GM20431 (cell line): ENCODE data around the gene PCDH19.

Source experiments
- in situ Hi-C: fragments of 300-500 bp; cut with MseI, MboI; formaldehyde crosslinking; loops from one replicate; pipeline ENCODE4 v1.15.0; 2020; ENCODE audit warnings: low sequenced_read_pairs; ENCODE audit not compliant: unreplicated experiment

The PCDH19 gene

DNA sequence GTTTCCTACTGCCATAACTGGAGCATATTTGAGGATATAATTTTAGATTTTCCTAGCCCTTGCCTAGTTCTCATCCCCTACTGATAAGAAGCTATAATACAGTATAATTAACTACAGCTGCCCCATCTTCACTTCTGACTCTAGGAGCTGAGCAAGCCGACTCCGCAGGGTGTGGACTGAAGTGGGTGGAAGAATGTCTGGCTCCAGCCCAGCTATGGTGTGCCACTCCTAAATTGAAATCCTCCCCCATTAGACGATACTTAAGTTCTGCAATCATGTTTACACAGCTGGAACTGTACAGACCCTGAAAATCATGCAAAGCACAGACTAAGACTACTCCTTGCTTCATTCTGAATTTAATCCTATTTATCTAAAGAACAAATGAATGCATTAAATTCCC lies 93.1 kb downstream of the PCDH19 start:
- in situ Hi-C loops, result no loop called here

DNA sequence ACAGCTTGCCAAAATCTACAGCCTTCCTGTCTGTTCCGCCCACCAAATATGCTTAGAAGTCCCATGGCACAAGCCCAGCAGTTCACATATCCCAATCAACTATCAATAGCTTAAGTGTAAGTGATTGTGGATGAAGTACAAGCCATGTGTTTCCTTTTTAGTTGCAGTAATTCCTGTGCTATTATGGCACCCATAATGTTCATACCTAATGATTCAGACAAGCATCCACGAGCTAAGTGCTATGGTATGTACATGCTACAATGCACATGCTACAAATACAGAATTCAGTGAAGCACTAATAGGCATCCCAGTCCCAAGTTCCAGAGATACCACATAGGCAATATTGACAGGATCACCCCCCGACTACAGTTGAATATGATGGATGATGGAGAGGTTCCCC lies 94.5 kb downstream of the PCDH19 start:
- in situ Hi-C loops, result no loop called here

DNA sequence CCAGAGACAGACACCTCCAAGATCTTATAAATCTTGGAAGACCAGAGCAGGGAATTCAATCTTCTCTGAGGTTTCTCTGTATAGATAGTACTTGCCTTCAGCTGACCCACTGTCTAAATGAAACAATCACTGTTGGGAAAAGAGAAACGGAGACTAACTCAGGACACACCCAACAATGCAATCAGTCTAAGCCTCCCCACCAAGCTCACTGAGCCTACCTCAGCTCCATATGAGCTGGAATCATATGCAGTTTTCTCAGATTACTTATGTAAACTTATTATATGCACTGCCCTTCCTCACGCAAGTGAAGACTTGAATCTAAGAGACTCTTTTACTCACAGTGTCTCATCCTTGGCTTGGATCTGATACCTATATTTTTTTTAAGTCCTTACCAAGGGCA lies 110.5 kb downstream of the PCDH19 start:
- in situ Hi-C loops, result no loop called here

DNA sequence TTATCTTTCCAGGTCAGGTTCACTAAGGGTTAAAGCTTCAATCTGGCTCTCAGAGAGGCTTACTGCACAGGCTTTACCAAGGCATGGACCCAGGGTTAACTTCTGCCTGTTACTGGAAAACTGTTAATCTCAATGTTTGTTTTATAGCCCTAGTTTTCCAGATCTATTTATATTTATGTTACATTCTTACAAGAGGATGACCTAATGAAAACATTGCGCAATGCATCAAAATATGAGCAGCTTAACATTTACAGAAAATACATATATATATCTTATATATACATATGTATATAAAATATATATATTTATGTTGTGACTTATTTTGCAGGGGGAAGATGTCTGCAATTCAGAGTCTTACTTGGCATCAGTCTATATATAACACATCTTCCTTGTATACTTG lies 112.3 kb downstream of the PCDH19 start:
- in situ Hi-C loops, result no loop called here

DNA sequence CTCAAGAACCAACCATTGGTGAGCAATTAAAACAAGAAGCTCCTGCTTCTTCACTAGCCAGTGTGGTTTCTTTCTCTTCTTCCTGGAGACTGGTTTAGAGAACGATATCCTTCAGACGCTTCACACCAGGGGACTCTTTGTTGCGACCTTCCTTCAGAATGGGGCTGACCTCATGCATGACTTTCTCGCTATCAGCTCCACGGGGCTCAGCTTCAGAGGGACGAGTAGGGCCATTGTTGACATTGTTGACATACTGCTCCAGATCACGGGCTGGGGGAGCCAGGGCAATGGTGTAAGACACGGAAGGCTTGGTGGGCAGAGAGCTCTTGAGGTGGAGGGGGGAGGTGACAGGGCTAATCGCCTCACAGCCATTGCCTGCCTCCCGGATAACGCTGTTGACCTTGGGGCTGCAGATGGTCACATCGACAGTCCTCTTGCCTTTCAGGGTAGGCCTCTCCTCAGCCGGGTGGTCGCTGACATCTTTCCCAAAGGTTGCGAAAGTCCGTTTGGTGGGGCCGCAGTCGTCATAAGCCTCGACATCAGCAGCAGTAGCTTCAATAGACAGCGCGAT lies 113.8 kb downstream of the PCDH19 start:
- in situ Hi-C loops, result no loop called here

DNA sequence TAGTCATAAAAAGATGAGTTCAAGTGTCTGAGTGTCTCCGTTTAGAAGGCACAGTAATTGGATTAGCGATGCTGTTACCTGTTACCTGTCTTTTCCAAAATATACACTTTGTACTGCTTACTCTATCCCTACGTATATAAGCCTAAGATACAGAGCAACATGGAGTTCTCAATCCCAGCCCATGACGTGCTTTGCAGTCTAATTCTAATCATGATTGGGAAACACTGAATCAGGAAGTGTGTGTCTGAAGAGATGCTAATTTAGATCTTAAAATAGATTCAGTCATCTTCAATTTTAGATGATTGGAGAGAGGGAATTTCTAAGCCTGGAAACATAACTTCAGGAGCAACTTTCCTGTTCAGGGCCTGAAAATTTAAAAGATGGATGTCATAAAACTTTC lies 115.1 kb downstream of the PCDH19 start:
- in situ Hi-C loops, result no loop called here

DNA sequence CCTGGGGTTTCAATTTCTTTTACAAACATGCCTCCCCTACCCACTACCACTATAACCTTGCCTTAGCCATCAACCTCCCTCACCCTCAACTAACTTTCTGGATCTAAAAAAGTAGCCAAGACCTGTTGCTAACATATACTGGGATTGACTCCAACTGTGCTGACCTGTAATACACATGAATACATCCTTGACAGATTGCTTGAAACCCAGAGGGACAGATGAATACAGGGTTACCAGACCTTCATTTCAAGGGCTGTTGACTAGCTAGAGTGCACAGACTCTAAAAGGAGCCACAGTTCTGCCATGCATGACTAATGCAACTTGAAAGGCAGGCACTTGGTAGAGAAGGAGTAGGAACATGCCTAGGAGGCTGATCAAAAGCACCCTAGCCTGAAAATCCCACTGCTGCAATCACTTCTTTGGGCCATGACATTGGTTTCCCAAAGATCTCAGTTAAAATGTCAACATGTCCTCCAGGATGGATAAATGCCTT lies 121.0 kb downstream of the PCDH19 start:
- in situ Hi-C loops, result no loop called here

DNA sequence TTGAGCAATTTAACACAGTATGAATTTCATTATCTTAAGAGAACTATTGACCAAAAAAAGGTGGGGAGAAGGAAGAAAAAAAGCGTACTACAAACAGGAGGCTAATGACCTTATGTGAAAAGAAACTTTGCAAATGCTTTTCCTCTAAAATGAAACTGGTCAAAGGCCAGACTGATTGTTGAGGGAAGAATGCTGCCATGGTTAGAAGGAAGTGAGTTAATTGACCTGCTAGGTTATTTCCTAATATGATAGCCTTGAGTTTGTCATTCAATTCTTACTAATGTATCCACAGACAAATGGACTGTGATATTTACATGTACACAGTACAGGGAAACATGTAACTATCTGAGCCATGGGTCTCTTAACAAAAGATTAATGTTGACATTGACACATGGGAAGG lies 132.8 kb downstream of the PCDH19 start:
- in situ Hi-C loops, result no loop called here

DNA sequence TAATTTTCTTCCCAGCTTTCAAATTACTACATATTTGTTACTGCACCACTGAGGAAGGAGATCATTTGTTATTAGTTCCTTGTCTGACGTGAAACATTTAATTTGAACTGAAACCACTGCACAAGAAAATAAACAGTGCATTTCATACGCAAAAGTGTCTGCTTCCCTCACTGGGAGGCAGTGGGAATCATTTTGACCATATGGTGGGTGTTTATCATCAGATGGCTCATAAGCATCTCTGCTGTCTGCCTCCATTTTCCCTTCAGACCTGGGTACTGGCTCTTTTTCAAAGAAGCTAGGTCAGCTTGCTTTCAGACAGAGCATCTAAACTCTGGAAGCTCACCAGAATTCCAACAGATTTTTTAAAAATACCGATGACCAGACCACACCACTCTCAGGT lies 135.2 kb downstream of the PCDH19 start:
- in situ Hi-C loops, result no loop called here

DNA sequence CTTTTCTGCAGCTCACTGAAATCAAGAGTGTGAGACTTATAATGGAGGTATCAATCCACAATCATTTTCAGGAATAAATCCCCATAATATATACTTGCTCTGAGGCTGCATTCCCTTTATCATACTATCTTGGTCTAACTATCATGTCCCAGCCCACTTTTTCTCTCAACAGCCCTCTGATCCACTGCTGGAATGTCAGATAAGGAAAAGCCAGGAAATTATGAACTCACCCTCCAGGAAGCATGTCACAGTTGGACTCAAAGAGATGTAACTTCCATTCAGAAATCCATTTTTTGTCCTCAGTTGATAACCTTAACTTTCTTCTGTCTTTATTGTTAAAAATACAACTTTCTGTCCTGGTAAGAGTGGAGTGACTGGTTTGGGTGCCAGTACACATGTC lies 144.9 kb downstream of the PCDH19 start:
- in situ Hi-C loops, result no loop called here

DNA sequence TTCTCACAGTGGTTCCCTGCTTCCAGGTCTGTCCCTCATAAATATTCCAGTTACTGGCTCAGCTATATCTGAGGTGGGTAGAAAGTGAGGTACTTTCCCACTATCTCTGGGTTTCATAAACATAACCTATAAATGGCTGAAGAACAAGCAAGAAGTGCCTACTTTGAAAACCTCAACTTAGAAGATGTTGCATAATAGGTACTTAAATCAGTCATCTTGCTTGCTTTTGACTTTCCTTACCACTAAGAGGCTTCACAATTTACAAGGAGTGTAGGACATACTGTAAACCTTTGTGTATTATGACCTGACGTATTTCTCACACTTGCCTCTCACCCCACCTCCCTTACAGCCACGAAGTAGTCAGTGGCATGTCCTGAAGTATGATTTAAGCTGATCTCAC lies 145.9 kb downstream of the PCDH19 start:
- in situ Hi-C loops, result no loop called here

DNA sequence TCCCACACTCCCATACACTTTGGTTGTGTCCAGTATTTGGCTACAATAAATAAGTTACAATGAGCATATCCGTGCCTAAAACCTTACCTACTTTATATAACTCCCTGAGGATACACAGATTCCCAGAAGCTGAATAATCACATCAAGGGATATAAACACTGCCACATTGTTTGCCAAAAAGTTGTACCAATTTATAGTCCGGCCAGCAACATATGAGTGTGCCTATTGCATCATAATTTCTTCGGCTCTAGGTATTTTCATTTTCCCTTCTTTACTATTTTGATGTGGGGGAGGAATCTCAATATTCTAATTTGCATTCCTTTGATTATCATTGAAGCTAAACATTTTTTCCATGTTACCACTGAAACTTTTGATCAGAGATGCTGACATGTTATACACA lies 146.4 kb downstream of the PCDH19 start:
- in situ Hi-C loops, result no loop called here

DNA sequence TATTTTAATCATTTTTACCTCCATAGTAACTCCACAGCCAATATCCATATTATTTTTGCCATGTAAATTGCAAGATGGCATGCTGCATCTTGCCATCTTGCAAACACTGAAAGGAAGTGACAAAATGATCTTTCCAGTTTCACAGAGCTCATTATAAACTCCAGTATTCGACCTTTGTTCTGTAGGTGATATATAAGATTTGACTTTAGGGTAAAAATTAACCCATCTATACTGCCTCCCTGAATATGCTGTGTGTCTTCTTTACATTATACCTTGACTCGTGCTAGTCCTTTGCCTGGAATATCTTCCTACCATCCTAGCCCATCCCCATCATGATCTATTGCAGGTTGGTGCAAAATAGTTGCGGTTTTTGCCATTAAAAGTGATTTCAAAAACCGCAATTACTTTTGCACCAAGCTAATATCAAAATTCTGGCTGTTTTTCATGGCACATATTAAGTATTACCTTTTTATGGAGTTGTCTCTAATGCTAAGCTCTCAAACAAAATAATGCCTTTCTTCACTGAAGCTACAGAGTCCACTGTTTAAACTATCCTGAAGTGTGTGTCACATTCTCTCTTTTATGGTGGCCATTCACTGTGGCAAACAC lies 161.1 kb downstream of the PCDH19 start:
- in situ Hi-C loops, result no loop called here

DNA sequence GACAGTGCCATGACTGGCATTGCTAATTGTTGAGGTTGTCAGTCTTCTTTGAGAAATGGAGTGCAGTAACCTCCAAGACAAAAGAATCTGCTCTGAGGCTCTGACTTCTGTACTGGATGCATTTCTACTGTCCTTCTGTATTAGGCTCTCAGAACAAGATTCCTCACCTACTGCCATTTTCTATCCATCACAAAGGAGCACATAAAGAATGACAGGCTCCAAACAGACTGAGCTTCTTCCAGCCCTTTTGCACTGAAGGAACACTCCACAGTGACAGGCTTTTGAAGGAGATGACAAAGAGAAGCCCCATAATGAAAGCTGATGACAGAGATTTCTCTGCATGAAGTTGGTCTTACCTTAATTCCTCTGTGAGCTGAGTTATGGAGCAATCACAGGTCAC lies 162.2 kb downstream of the PCDH19 start:
- in situ Hi-C loops, result no loop called here

DNA sequence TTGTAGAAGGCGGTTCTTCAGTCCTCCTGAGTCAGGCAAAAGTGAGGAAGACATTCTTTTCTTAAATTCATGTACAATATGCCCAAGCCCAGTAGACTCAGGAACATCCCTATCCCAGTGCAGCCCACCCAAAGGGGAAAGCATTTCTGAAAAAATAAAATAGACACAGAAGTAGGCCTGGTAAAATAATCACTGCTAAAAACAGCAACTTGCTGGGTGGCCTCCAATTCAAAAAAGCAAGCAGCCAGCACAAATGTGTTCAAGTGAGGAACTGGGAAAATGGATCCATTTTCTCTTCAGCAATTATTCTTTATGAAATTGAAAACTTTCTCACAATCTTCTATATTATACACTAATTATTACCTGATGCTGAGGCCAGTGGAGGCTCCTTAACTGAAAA lies 165.4 kb downstream of the PCDH19 start:
- in situ Hi-C loops, result no loop called here
